Stomach (tissue), 4 donors: ENCODE data around the gene HOXC13.

Experiments
- EP300 ChIP-seq: sonication (generic); formaldehyde crosslinking; IDR thresholded peaks from one replicate; pipeline ENCODE4 v1.6.1; 2017; ENCODE audit warnings: antibody characterized with exemption
- POLR2A ChIP-seq, 4 donors: fragments of 450-650 bp; IDR thresholded peaks; one replicate each; pipeline ENCODE4 v1.6.1; 2016; ENCODE audit warnings: antibody characterized with exemption in 4 of 4, control low read depth in 2 of 4, mild to moderate bottlenecking in 1 of 4, moderate library complexity in 1 of 4
- TF ChIP-seq, protein P1 (sequence below), 7 experiments: fragments of 450-650 bp in 4 of 7; fragments of 200-600 bp in 3 of 7; sonication (generic) in 3 of 7; IDR thresholded peaks; one replicate each; pipeline ENCODE4 v1.5.1; 2016 to 2019; ENCODE audit warnings: antibody characterized with exemption in 7 of 7, control low read depth in 2 of 7, mild to moderate bottlenecking in 1 of 7

DNA sequence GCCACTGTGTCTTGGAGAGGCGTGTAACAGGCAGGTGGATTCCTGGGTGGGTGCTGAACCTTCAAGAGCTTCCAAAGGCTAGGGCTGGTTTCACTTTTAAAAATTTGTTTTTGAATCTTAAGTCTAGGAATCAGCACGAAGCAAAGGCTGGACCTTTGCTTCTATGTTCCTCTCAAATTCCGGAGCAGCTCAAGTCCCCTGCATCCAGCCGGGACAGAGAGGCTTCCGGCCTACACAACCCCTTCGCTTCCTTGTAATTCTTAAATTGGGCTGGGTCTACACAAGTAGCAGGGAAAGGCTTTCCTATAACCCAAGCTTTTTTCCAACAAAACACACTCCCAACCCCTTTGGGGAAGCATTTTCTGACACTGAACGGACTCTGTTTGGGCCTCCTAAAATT, 24.4 kb downstream of the HOXC13 start:
- TF ChIP-seq, protein P1, sequence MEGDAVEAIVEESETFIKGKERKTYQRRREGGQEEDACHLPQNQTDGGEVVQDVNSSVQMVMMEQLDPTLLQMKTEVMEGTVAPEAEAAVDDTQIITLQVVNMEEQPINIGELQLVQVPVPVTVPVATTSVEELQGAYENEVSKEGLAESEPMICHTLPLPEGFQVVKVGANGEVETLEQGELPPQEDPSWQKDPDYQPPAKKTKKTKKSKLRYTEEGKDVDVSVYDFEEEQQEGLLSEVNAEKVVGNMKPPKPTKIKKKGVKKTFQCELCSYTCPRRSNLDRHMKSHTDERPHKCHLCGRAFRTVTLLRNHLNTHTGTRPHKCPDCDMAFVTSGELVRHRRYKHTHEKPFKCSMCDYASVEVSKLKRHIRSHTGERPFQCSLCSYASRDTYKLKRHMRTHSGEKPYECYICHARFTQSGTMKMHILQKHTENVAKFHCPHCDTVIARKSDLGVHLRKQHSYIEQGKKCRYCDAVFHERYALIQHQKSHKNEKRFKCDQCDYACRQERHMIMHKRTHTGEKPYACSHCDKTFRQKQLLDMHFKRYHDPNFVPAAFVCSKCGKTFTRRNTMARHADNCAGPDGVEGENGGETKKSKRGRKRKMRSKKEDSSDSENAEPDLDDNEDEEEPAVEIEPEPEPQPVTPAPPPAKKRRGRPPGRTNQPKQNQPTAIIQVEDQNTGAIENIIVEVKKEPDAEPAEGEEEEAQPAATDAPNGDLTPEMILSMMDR (IDR thresholded peaks at IDR 0.05), result no peak
- TF ChIP-seq EP300 (no peak), POLR2A (IDR thresholded peaks at IDR 0.05) (no peak)
